Adrenal gland (tissue), 12 donors: ENCODE results near the gene RHOA. TPM values are rescaled to one million over a fixed set of nuclear protein-coding genes. Genes with fewer than 3 reads are reported as not detected.

Experiments
- DNase-seq, 7 donors: peaks; one replicate each; pipeline ENCODE4 v3.0.0-alpha.2; 2019 to 2020
- H3K27ac ChIP-seq, 5 donors: fragments of 200-600 bp; sonication (generic) in 4 of 5; 1 replicate in 3 of 5; 2 replicates in 2 of 5; pipeline versions ENCODE4 v1.5.1 to v1.8.0; 2016 to 2020; ENCODE audit warnings: mild to moderate bottlenecking in 1 of 5
- H3K27me3 ChIP-seq: fragments of 200-600 bp; 2 replicates; pipeline ENCODE4 v1.8.0; 2021
- H3K36me3 ChIP-seq, 2 donors: fragments of 200-600 bp; replicated peaks in 1 of 2; 1 replicate in 1 of 2; 2 replicates in 1 of 2; pipeline versions ENCODE4 v1.5.1 to v1.8.0; 2018 to 2022
- H3K4me1 ChIP-seq, 2 donors: fragments of 200-600 bp; replicated peaks in 1 of 2; 1 replicate in 1 of 2; 2 replicates in 1 of 2; pipeline versions ENCODE4 v1.5.1 to v1.8.0; 2018 to 2021
- H3K4me3 ChIP-seq, 4 donors: fragments of 200-600 bp; sonication (generic) in 3 of 4; one replicate each; pipeline ENCODE4 v1.5.1; 2016 to 2018
- H3K9me3 ChIP-seq, 3 donors: fragments of 200-600 bp; sonication (generic) in 1 of 3; replicated peaks in 1 of 3; 1 replicate in 2 of 3; 2 replicates in 1 of 3; pipeline versions ENCODE4 v1.5.1 to v1.8.0; 2016 to 2021
- CTCF ChIP-seq, 6 experiments: fragments of 450-650 bp in 4 of 6; fragments of 200-600 bp in 2 of 6; sonication (generic) in 1 of 6; IDR thresholded peaks; 1 replicate in 5 of 6; 2 replicates in 1 of 6; pipeline versions ENCODE4 v1.5.1 to v1.8.0; 2016 to 2021; ENCODE audit warnings: antibody characterized with exemption in 6 of 6, mild to moderate bottlenecking in 2 of 6, moderate library complexity in 1 of 6
- POLR2A ChIP-seq, 2 donors: fragments of 450-650 bp; IDR thresholded peaks; one replicate each; pipeline ENCODE4 v1.6.1; 2017; ENCODE audit warnings: antibody characterized with exemption in 2 of 2, mild to moderate bottlenecking in 2 of 2, moderate library complexity in 1 of 2
- WGBS, 4 donors: extraction: QIAGEN DNeasy Blood & Tissue Kit in 2 of 4; methylation state at CpG; one replicate each; pipeline versions ENCODE4 v1.1.5 to v1.1.7; 2013 to 2017; 5-methylcytosine and 5-hydroxymethylcytosine counted together
- intact Hi-C, 2 donors: fragments of 100-400 bp; cut with DNase I; formaldehyde crosslinking; loops; one replicate each; pipeline versions ENCODE4 v1.14.1 to v1.15.0; 2022 to 2023
- polyA plus RNA-seq, 3 donors: library from polyadenylated mRNA; stranded (reverse); fragments of 200-250 nt in 2 of 3; fragments of 350-450 nt in 1 of 3; fragmentation: Illumina TruSeq in 1 of 3; extraction: RNeasy Lipid Tissue Mini Kit (QIAGEN cat#74804) in 1 of 3; gene quantifications; one replicate each; pipeline ENCODE4 v1.2.3, GENCODE V29; 2013 to 2014
- total RNA-seq, 9 donors: library from RNA; depleted of rRNA in 4 of 9; stranded (reverse); fragments of >200 nt in 4 of 9; fragments of 120-200 nt in 1 of 9; fragmentation: NEBNext Ultra II Directional in 1 of 9; extraction: Animal tissue kit (Norgen Biotek cat#: 25700) in 1 of 9; gene quantifications; one replicate each; pipeline versions ENCODE4 v1.1.0 to v1.2.4, GENCODE V29; 2013 to 2023
- donor health status: healthy with polysubstance abuse.
- donor health status: Bipolar disorder and iron deficiency.
- donor health status: DM: yes; HTN: yes; CAD: no.
- donor health status: DM: no; HTN: no; CAD: no.
- donor health status: DM: no; HTN: no; CAD: no.
- donor health status: DM: yes; HTN: yes; CAD: no.

The RHOA gene
- total and polyA plus RNA-seq, 12 donors, result 185 to 913 (median 429) TPM

- intact Hi-C loops, result loop anchor here in 1 of 2 donors (10.0 kb wide), 1 partner anchor 121 kb away; no protein-coding TSS in a partner anchor
- Histone ChIP-seq H3K4me1 (peaks cover 0 to 9% of the 10 kb centered on the region in 2 donors), H3K27me3 (no peaks in the 10 kb centered on the region), H3K27ac (peak overlapping the region in 1 of 5 donors; percentile 34), H3K4me3 (no peak overlapping the region), H3K9me3 (no peaks in the 10 kb centered on the region), H3K36me3 (no peaks in the 10 kb centered on the region)
- no peak for DNase-seq
- TF ChIP-seq CTCF (IDR thresholded peaks at IDR 0.05) (no peak), POLR2A (IDR thresholded peaks at IDR 0.05) (no peak)
- WGBS, 4 donors, result 84 to 94% (median 94%) methylated on average over 5 of the region's 5 CpGs
Observed at GRCh38 chr3:49445391-49445790, 33.6 kb upstream of the RHOA start.

GRCh38 chr3:49434731-49435130 lies 23.0 kb upstream of the RHOA start:
- H3K27me3 ChIP-seq, result no peaks in the 10 kb centered on the region
- WGBS, 4 donors, result 71 to 84% (median 79%) methylated on average over 5 of the region's 5 CpGs
- TF ChIP-seq POLR2A (IDR thresholded peaks at IDR 0.05), result no peak
- TF ChIP-seq CTCF (IDR thresholded peaks at IDR 0.05), result no peak
- peak overlapping the region in 1 of 5 donors; percentile 6 for H3K27ac ChIP-seq
- intact Hi-C loops, result no loop called here
- no peak overlapping the region for H3K4me3 ChIP-seq
- H3K4me1 ChIP-seq, result peaks cover 4% of the 10 kb centered on the region in 2 donors
- H3K9me3 ChIP-seq, result no peaks in the 10 kb centered on the region
- H3K36me3 ChIP-seq, result no peaks in the 10 kb centered on the region
- DNase-seq, result peak in 1 of 7 donors; percentile 17

GRCh38 chr3:49428752-49429080 lies 16.9 kb upstream of the RHOA start:
- H3K27ac ChIP-seq, result peak overlapping the region in 4 of 5 donors; percentile 85 to 88 (median 86)
- no peak for DNase-seq
- intact Hi-C loops, result no loop called here
- H3K27me3 ChIP-seq, result no peaks in the 10 kb centered on the region
- no peak for TF ChIP-seq POLR2A (IDR thresholded peaks at IDR 0.05)
- peak in 3 of 6 experiments; percentile 3 to 23 (median 15) for TF ChIP-seq CTCF (IDR thresholded peaks at IDR 0.05)
- H3K9me3 ChIP-seq, result no peaks in the 10 kb centered on the region
- peaks cover 12 to 14% of the 10 kb centered on the region in 2 donors for H3K4me1 ChIP-seq
- H3K36me3 ChIP-seq, result peaks cover 0 to 14% of the 10 kb centered on the region in 2 donors
- H3K4me3 ChIP-seq, result peak overlapping the region in 3 of 4 donors; percentile 16 to 58 (median 50)
- WGBS, 4 donors, result 3 to 6% (median 5%) methylated on average over 9 of the region's 9 CpGs

GRCh38 chr3:49427586-49427985 lies 15.8 kb upstream of the RHOA start:
- no peaks in the 10 kb centered on the region for H3K9me3 ChIP-seq
- no peak for DNase-seq
- 82 to 98% (median 93%) methylated on average over 2 of the region's 2 CpGs for WGBS, 4 donors
- H3K36me3 ChIP-seq, result peaks cover 0 to 14% of the 10 kb centered on the region in 2 donors
- H3K27me3 ChIP-seq, result no peaks in the 10 kb centered on the region
- TF ChIP-seq CTCF (IDR thresholded peaks at IDR 0.05) (no peak), POLR2A (IDR thresholded peaks at IDR 0.05) (no peak)
- intact Hi-C loops, result no loop called here
- H3K4me3 ChIP-seq, result no peak overlapping the region
- H3K4me1 ChIP-seq, result peaks cover 13 to 14% of the 10 kb centered on the region in 2 donors
- H3K27ac ChIP-seq, result no peak overlapping the region
